Esophagus squamous epithelium (tissue), 4 donors: ENCODE data around the gene BIRC6.

Experiments used
- CTCF ChIP-seq, 6 experiments: fragments of 450-650 bp in 4 of 6; fragments of 200-600 bp in 2 of 6; sonication (generic) in 2 of 6; IDR thresholded peaks; one replicate each; pipeline ENCODE4 v1.5.1; 2016 to 2019; ENCODE audit warnings: antibody characterized with exemption in 6 of 6, mild to moderate bottlenecking in 4 of 6, moderate library complexity in 4 of 6
- POLR2A ChIP-seq, 4 donors: fragments of 450-650 bp; IDR thresholded peaks; one replicate each; pipeline ENCODE4 v1.6.1; 2017; ENCODE audit warnings: antibody characterized with exemption in 4 of 4, mild to moderate bottlenecking in 4 of 4, moderate library complexity in 3 of 4

DNA sequence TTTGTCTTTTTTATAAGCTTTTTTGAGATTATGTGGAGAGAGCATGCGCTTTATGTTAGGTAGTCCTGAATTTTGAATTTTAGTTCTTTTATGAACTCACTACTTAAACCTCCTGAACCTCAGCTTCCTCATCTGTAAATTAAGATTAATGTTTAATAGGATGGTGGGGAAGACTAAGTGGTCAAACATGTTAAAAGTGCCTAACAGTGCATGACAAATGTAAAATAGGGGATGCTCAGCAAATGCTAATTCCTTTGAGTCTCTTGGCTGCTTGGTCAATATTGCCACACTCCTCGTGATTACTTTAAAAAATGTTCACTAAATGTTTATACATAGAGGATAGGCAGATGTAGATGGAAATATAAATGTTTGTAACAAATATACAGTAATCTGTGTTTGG is 6.8 kb downstream of the BIRC6 start:
- no peak for TF ChIP-seq CTCF (IDR thresholded peaks at IDR 0.05)
- no peak for TF ChIP-seq POLR2A (IDR thresholded peaks at IDR 0.05)
